Endothelial cell of umbilical vein (primary cell): Measurements from ENCODE around the gene NIF3L1. TPM values are rescaled to one million over a fixed set of nuclear protein-coding genes. Genes with fewer than 3 reads are reported as not detected.

ENCODE experiments used
- BruUV-seq: library from RNA; stranded (reverse); fragments of 400-500 nt; replicated peaks from 2 replicates; lab custom pipeline; 2021; lab: Mats Ljungman, UMichigan
- CTCF ChIA-PET: fragments of 300-600, 350-600 bp; sonication (Branson Sonifier 250); formaldehyde crosslinking; loops from one replicate; lab custom pipeline; 2021; ENCODE audit warnings: antibody characterized with exemption, inconsistent platforms; lab: Charles Lee
- POLR2A ChIA-PET: fragments of 300-600, 350-600 bp; sonication (Branson Sonifier 250); formaldehyde crosslinking; loops from one replicate; lab custom pipeline; 2021; ENCODE audit warnings: antibody characterized with exemption, inconsistent platforms; lab: Charles Lee
- DNase-seq: peaks from one replicate; pipeline ENCODE4 v3.0.0-alpha.2; 2011; ENCODE audit warnings: low read depth, low spot score
- FAIRE-seq: peaks from 2 replicates; lab custom pipeline; 2011; peaks lifted over from hg19 to GRCh38; lab: Jason Lieb, UNC
- H2AFZ ChIP-seq: 2 replicates; pipeline ENCODE4 v1.6.0; 2012; ENCODE audit warnings: low read depth, low read length, control low read depth, inconsistent platforms
- H3K27ac ChIP-seq: 2 replicates; pipeline ENCODE4 v1.5.1; 2011; ENCODE audit warnings: low read depth, mild to moderate bottlenecking, control low read depth, low read length, moderate library complexity; ENCODE audit not compliant: insufficient read depth
- H3K27me3 ChIP-seq, 2 experiments: 2 replicates each; pipeline versions ENCODE4 v1.6.0 to v1.6.1; 2011; ENCODE audit warnings: low read length in 2 of 2, mixed read lengths in 1 of 2; ENCODE audit not compliant: control insufficient read depth in 2 of 2, insufficient read depth in 2 of 2
- H3K36me3 ChIP-seq, 2 experiments: 2 replicates in 1 of 2; 3 replicates in 1 of 2; pipeline ENCODE4 v1.5.1; 2011; ENCODE audit warnings: low read length in 2 of 2, mild to moderate bottlenecking in 1 of 2, moderate library complexity in 1 of 2; ENCODE audit not compliant: control insufficient read depth in 2 of 2, insufficient read depth in 2 of 2; ENCODE audit errors: extremely low read depth in 1 of 2
- H3K4me1 ChIP-seq: 3 replicates; pipeline ENCODE4 v1.5.1; 2011; ENCODE audit warnings: mild to moderate bottlenecking, low read length; ENCODE audit not compliant: control insufficient read depth, insufficient read depth; ENCODE audit errors: extremely low read depth
- H3K4me2 ChIP-seq: 2 replicates; pipeline ENCODE4 v1.6.1; 2011; ENCODE audit warnings: low read length, control low read depth, mixed read lengths; ENCODE audit not compliant: insufficient read depth
- H3K4me3 ChIP-seq, 3 experiments: fragments of 200-600 bp in 1 of 3; sonication (generic), shearing (Covaris generic) in 1 of 3; replicated peaks in 1 of 3; 2 replicates each; pipeline ENCODE4 v1.5.1; 2011 to 2016; ENCODE audit warnings: control low read depth in 3 of 3, low read length in 3 of 3, mild to moderate bottlenecking in 2 of 3, inconsistent platforms in 1 of 3, low read depth in 1 of 3, moderate library complexity in 1 of 3; ENCODE audit not compliant: insufficient read depth in 1 of 3
- H3K79me2 ChIP-seq: 2 replicates; pipeline ENCODE4 v1.6.0; 2012; ENCODE audit warnings: low read length, inconsistent platforms; ENCODE audit not compliant: control insufficient read depth, insufficient read depth
- H3K9ac ChIP-seq: replicated peaks from 2 replicates; pipeline ENCODE3; 2011; ENCODE audit warnings: low read length, control low read depth; ENCODE audit not compliant: insufficient read depth; ENCODE audit errors: extremely low read depth
- H3K9me1 ChIP-seq: replicated peaks from 3 replicates; pipeline ENCODE4 v1.6.0; 2011; ENCODE audit warnings: mild to moderate bottlenecking, low read length; ENCODE audit not compliant: control insufficient read depth, insufficient read depth; ENCODE audit errors: extremely low read depth
- H3K9me3 ChIP-seq: replicated peaks from 2 replicates; pipeline ENCODE4 v1.5.1; 2012; ENCODE audit warnings: low read length, inconsistent platforms; ENCODE audit not compliant: control insufficient read depth, insufficient read depth
- H4K20me1 ChIP-seq: replicated peaks from 2 replicates; pipeline ENCODE3; 2011; ENCODE audit warnings: mild to moderate bottlenecking, low read length; ENCODE audit not compliant: control insufficient read depth, insufficient read depth; ENCODE audit errors: extremely low read depth
- CTCF ChIP-seq, 2 donors: IDR thresholded peaks; 1 replicate in 1 of 2; 2 replicates in 1 of 2; pipeline ENCODE4 v1.5.1; 2011; ENCODE audit warnings: low read length in 2 of 2, mild to moderate bottlenecking in 2 of 2, moderate library complexity in 2 of 2, control low read depth in 1 of 2, inconsistent platforms in 1 of 2, low read depth in 1 of 2; ENCODE audit not compliant: insufficient read depth in 1 of 2; ENCODE audit errors: extremely low read depth in 1 of 2
- EZH2 ChIP-seq: IDR thresholded peaks from 2 replicates; pipeline ENCODE4 v1.6.1; 2012; ENCODE audit warnings: borderline replicate concordance, low read depth, mild to moderate bottlenecking, moderate library complexity, low read length, inconsistent platforms; ENCODE audit not compliant: severe bottlenecking
- FOS ChIP-seq: IDR thresholded peaks from 2 replicates; pipeline ENCODE4 v1.6.1; 2011; ENCODE audit warnings: mild to moderate bottlenecking, low read length, moderate library complexity, borderline replicate concordance; ENCODE audit not compliant: insufficient read depth
- GATA2 ChIP-seq: IDR thresholded peaks from 2 replicates; pipeline ENCODE4 v1.7.0; 2011; ENCODE audit warnings: low read depth, mild to moderate bottlenecking, moderate library complexity, mixed read lengths, low read length; ENCODE audit not compliant: insufficient read length, insufficient read depth
- JUN ChIP-seq: IDR thresholded peaks from 2 replicates; pipeline ENCODE4 v1.6.1; 2011; ENCODE audit warnings: borderline replicate concordance, low read depth; ENCODE audit not compliant: insufficient read length, insufficient read depth
- MAX ChIP-seq: IDR thresholded peaks from 2 replicates; pipeline ENCODE4 v1.6.1; 2011; ENCODE audit not compliant: insufficient read depth, insufficient read length
- MYC ChIP-seq: IDR thresholded peaks from one replicate; pipeline ENCODE4 v1.6.1; 2011; ENCODE audit warnings: mild to moderate bottlenecking, low read depth, low read length
- POLR2A ChIP-seq: IDR thresholded peaks from 2 replicates; pipeline ENCODE4 v1.6.1; 2012; ENCODE audit warnings: low read depth, mild to moderate bottlenecking, control low read depth, low read length
- POLR2AphosphoS5 ChIP-seq: IDR thresholded peaks from 2 replicates; pipeline ENCODE4 v1.6.1; 2012; ENCODE audit warnings: low read depth, mild to moderate bottlenecking, control low read depth, low read length, moderate library complexity; ENCODE audit not compliant: insufficient read depth
- dilution Hi-C: fragments of 300-500 bp; cut with MboI; formaldehyde crosslinking; loops from one replicate; pipeline ENCODE4 v1.15.0; 2019; ENCODE audit warnings: low sequenced_read_pairs; ENCODE audit not compliant: extremely low pct_ligation_motif_present
- intact Hi-C: fragments of 100-400 bp; cut with micrococcal nuclease; formaldehyde crosslinking; loops from one replicate; pipeline ENCODE4 v1.10.0; 2022
- polyA plus RNA-seq, 4 experiments: library from polyadenylated mRNA; depleted of rRNA in 3 of 4; stranded (reverse) in 3 of 4; unstranded in 1 of 4; fragments of >200 nt; gene quantifications; 2 replicates each; pipeline versions ENCODE4 v1.2.1 to v1.2.3, GENCODE V29; 2011 to 2012; ENCODE audit warnings: missing spikeins in 1 of 4
- total RNA-seq: library from RNA; stranded (reverse); gene quantifications from 2 replicates; pipeline ENCODE4 v1.2.3, GENCODE V29; 2021

NIF3L1 gene
- total and polyA plus RNA-seq, 2 donors (not counting 3 experiments of a cell fraction or from before 2014, with no cell fraction given) = 16.3 to 37.5 TPM

GRCh38 chr2:200929334-200930249, 40.4 kb downstream of the NIF3L1 start:
- dilution Hi-C loops (no loop called here), intact Hi-C loops (no loop called here)
- POLR2A ChIA-PET = interaction anchor here (0.6 to 0.7 kb wide), 2 partner anchors 12 to 28 kb away, joined by 3 to 4 read pairs; no protein-coding TSS in a partner anchor
- Histone ChIP-seq H3K4me3 (no peak overlapping the region), H2AFZ (no peak overlapping the region), H3K9me1 (no peaks in the 10 kb centered on the region), H3K9ac (no peak overlapping the region), H3K4me2 (no peak overlapping the region), H4K20me1 (no peaks in the 10 kb centered on the region), H3K27ac (no peak overlapping the region), H3K9me3 (no peaks in the 10 kb centered on the region), H3K79me2 (no peaks in the 10 kb centered on the region), H3K27me3 (no peaks in the 10 kb centered on the region), H3K4me1 (no peaks in the 10 kb centered on the region), H3K36me3 (peaks cover 7 to 22% of the 10 kb centered on the region in 2 experiments)
- CTCF ChIA-PET = interaction anchor here (0.8 to 1.8 kb wide), 3 partner anchors 47 to 248 kb away, joined by 3 to 6 read pairs (median 3); no protein-coding TSS in a partner anchor
- no TSS peak for BruUV-seq
- TF ChIP-seq GATA2 = no peak
- TF ChIP-seq CTCF (IDR thresholded peaks at IDR 0.05; ENCODE audit: extremely low read depth in 1 of 2, insufficient read depth in 1 of 2, low read depth in 1 of 2, low read length in 2 of 2) = no peak
- no peak for TF ChIP-seq MYC
- TF ChIP-seq MAX = no peak
- no peak for TF ChIP-seq EZH2
- TF ChIP-seq POLR2AphosphoS5 = no peak
- no peak for TF ChIP-seq FOS
- TF ChIP-seq JUN = no peak
- no peak for TF ChIP-seq POLR2A
- FAIRE-seq (no peak), DNase-seq (no peak)
